HuH-7 (cell line): ENCODE data around the gene EPHB4.
"Not testable (repeated sequence)": the region's sequence is repeated elsewhere in the genome, so short reads cannot be mapped to it uniquely, and the experiment has no call there.

Source experiments
- DNase-seq: peaks from one replicate; pipeline ENCODE4 v3.0.0; 2011; ENCODE audit warnings: low spot score

EPHB4 gene

GRCh38 chr7:100827330-100828226 is at the start of gene EPHB4:
TSS of gene EPHB4 (minus strand) at chr7:100827523. CDS start at chr7:100827030, 493 bp downstream.
- peak; percentile 91 for DNase-seq

GRCh38 chr7:100875356-100875751 is 48.0 kb upstream of the EPHB4 start:
- DNase-seq: peak; percentile 56

GRCh38 chr7:100874577-100875355 is 47.4 kb upstream of the EPHB4 start, which contains the start of gene SRRT:
TSS of gene SRRT (plus strand) at chr7:100875103. CDS start at chr7:100875591, 488 bp downstream.
- DNase-seq: peak; percentile 97

DNA sequence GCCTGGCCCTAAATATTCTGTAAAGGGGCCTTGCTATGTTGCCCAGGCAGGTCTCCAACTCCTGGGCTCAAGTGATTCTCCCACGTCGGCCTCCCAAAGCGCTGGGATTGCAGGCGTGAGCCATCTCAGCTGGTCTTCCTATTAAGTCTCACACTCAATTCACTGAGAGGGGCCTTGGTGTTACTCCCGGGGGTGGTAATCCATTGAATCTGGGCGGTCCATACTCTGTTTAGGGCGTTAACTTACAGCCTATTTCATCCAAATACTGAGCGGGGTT is 46.9 kb upstream of the EPHB4 start:
- DNase-seq: no peak

DNA sequence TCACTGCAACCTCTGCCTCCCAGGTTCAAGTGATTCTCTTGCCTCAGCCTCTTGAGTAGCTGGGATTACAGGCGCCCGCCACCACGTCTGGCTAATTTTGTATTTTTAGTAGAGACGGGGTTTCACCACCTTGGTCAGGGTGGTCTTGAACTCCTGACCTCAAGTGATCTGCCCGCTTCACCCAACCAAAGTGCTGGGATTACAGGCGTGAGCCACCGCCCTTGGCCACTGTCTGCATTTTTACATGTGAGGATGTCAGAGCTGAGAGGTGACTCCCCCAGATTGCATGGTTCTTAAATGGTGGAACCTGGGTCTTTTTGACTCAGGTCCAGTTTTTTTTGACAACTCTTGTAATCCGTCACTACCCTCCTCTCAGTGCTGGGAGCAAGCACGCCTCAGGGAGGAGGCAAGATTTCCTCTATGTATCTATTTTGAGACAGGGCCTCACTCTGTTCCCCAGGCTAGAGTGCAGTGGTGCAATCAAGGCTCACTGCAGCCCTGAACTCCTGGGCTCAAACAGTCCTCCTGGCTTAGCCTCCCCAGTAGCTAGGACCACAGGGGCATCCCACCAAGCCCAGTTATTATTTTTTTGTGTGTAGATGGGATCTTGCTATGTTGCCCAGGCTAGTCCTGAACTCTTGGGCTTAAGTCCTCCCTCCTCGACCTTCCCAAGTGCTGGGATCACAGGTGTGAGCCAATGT is 46.4 kb upstream of the EPHB4 start:
- DNase-seq: no peak

DNA sequence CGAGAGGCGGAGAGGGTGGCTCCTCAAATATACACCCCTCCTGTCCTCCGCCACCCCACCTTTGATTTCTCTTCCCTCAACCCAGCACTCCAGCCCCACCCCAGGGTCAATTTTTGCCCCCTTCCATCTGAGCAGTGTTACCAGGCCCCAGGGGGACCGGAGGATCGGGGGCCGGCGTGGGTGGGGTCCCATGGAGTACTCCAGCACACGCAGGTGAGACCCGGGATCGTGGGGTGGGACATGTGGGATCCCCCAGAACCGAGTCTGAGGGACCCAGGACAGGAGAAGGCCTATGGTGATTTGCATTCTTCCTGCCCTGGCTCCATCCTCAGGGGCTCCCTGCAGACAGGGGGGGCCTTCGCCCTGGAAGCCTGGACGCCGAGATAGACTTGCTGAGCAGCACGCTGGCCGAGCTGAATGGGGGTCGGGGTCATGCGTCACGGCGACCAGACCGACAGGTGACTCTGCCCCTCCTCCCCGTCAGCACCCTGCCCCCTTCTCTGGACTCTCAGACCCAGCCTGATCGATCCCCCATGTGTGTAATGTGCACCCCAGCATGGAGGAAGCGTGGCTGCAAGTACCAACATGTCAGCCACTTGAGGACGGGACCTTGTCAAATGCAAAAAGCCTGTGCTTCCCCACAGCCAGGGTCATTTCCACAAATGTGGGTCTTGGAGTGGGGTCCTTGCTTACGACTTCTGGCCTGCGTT is 40.6 kb upstream of the EPHB4 start:
- DNase-seq: no peak

- DNase-seq: peak; percentile 98
Observed at GRCh38 chr7:100867040-100867775, 39.9 kb upstream of the EPHB4 start, which contains the start of gene TRIP6. TSS of gene TRIP6 (plus strand) at chr7:100867387. CDS start at chr7:100867498, 111 bp downstream.

GRCh38 chr7:100866729-100867039 is 39.4 kb upstream of the EPHB4 start:
- no peak for DNase-seq

DNA sequence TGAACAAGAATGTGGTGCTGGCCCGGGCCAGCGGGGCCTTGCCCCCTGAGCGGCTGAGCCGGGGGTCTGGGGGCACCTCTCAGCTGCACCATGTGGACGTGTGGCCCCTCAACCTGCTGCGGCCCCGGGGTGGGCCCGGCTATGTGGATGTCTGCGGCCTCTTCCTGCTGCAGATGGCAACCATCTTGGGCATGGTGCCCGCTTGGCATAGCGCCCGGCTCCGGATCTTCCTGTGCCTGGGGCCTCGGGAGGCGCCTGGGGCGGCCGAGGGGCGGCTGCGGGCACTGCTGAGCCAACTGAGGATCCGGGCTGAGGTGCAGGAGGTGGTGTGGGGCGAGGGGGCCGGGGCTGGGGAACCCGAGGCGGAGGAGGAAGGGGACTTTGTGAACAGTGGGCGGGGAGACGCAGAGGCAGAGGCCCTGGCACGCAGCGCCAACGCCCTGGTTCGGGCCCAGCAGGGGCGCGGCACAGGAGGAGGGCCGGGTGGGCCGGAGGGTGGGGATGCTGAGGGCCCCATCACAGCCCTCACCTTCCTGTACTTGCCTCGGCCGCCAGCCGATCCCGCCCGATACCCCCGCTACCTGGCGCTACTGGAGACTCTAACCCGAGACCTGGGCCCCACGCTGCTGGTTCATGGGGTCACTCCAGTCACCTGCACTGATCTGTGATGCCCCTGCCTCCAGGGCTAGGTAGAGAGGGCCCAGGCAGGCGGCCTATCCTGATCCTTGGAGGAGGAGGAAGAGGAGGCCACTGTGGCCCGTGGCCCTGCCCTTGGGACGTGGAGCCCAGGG is 38.8 kb upstream of the EPHB4 start:
- no peak for DNase-seq

GRCh38 chr7:100865372-100865911 is 38.1 kb upstream of the EPHB4 start:
- DNase-seq: no peak

DNA sequence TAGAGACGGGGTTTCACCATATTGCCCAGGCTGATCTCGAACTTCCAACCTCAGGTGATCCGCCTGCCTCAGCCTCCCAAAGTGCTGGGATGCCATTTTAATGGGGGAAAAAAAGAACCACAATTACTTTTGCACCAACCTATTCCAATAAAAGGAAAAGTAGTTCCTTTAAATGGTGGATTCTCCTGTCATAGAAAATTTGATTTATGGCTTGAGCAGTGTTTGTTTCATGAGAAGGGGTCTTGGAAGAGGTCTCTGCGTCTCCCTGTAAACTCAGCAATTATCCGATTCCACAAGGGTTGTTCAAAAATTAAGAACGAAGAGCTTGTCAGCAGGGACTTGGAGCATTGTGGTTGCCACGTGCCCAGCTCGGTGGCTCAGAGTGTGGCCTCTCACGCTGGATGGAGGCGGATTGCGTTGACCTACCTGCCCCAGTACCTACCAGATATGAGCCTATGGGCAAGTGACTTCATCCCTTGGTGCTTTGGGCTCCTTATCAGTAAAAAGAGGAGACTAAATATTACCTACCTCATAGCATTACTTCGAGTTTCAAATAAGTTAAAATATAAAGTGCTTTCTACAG is 37.0 kb upstream of the EPHB4 start:
- DNase-seq: no peak

GRCh38 chr7:100863406-100863950 is 36.2 kb upstream of the EPHB4 start:
- peak; percentile 70 for DNase-seq

- DNase-seq: no peak
Observed at GRCh38 chr7:100861616-100861985, 34.3 kb upstream of the EPHB4 start.

GRCh38 chr7:100860702-100861615 is 33.6 kb upstream of the EPHB4 start:
- DNase-seq: no peak

DNA sequence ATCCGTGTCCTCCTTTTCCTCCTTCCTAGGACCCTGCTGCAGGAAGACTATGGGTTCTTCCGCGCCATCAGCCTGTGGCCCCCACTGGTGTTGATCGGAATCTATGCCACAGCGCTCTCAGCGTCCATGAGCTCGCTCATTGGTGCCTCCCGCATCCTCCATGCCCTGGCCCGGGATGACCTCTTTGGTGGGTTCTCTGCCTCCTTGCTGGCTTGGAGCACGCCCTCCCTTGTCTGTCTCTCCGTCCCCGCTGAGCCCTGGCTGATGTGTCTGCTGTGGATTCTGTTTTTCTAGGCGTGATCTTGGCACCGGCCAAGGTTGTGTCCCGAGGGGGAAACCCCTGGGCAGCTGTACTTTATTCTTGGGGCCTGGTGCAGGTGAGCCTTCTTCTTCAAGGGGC is 32.5 kb upstream of the EPHB4 start:
- DNase-seq: no peak

DNA sequence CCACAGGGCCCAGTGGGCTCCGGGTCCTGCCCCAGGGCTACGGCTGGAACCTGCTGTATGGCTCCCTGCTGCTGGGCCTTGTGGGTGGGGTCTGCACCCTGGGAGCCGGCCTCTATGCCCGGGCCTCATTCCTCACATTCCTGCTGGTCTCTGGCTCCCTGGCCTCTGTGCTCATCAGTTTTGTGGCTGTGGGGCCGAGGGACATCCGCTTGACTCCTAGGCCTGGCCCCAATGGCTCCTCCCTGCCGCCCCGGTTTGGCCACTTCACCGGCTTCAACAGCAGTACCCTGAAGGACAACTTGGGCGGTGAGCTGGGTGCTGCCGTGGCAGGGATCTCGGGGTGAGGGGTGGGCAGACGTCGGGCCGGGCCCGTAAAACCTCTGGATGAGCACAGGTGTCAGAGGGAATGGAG is 29.6 kb upstream of the EPHB4 start:
- DNase-seq: no peak

DNA sequence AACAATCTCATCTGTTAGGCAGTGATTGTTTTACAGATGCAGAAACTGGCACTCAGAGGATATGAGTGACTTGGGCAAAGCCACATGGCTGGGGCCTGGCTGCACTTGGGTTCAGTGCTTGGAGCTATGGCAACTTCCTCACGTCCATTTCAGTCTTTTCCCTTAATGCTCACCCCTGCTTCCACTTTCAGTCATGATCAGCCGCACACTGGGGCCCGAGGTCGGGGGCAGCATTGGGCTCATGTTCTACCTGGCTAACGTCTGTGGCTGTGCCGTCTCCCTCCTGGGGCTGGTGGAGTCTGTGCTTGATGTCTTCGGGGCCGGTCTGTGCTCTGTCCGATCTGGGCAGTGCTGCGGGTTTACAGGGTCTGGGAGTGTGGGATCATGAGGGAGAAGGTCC is 28.2 kb upstream of the EPHB4 start:
- no peak for DNase-seq

DNA sequence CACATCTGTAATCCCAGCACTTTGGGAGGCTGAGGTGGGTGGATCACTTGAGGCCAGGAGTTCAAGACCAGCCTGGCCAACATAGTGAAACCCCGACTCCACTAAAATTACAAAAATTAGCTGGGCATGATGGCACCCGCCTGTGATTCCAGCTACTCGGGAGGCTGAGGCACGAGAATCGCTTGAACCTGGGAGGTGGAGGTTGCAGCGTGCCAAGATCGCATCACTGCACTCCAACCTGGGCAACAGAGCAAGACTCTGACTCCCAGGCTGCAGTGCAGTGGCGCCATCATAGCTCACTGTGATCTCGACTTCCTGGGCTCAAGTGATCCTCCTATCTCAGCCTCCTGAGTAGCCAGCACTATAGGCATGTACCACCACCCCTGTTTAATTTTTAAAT is 27.6 kb upstream of the EPHB4 start:
- DNase-seq: not testable (repeated sequence)
